Measurements from ENCODE around the gene OR10AD1.

The OR10AD1 gene

DNA sequence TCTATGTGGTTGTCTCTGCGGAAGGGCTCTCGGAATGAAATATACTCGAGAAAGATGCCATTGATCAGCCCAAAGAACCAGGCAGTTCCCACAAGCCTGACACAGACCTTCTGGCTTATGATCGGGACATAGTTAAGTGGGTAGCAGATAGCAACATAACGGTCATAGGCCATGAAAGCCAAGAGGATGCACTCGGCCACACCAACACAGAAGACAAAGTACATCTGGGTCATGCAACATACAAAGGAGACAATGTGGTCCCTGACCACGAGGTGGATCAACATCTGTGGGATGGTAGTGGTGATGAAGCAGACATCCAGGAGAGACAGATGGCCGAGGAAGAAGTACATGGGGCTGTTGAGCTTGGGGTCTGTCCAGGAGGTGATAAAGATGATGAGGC lies 326 bp downstream of the OR10AD1 start:
- Histone ChIP-seq H3F3A (ENCODE audit: insufficient read depth, low read length) (peaks cover 2% of the 10 kb centered on the region), H3K9ac (ENCODE audit: low read length) (no peak overlapping the region), H3K36me3 (replicated peaks; ENCODE audit: insufficient read depth, low read length) (no peaks in the 10 kb centered on the region), H3K79me2 (ENCODE audit: low read length) (peaks cover 7% of the 10 kb centered on the region; the same call in 1 of the 2 replicates), H3K9me2 (replicated peaks; ENCODE audit: insufficient read depth, low read length) (no peaks in the 10 kb centered on the region), H3K27me3 (replicated peaks; ENCODE audit: insufficient read depth, low read length) (no peaks in the 10 kb centered on the region), H3K4me3 (ENCODE audit: low read length) (no peak overlapping the region), H2AFZ (ENCODE audit: low read length) (no peak overlapping the region), H3K4me2 (ENCODE audit: low read depth, low read length) (no peak overlapping the region), H4K20me1 (ENCODE audit: insufficient read depth, low read length) (no peaks in the 10 kb centered on the region), H3K27ac (ENCODE audit: low read length) (no peak overlapping the region), H3K9me3 (replicated peaks; ENCODE audit: insufficient read depth, low read length) (no peaks in the 10 kb centered on the region), H3K4me1 (ENCODE audit: low read length) (no peaks in the 10 kb centered on the region)
- TF ChIP-seq EZH2 (optimal IDR thresholded peaks at IDR 0.05; ENCODE audit: low read depth, low read length), result no peak
- TF ChIP-seq, protein P1, sequence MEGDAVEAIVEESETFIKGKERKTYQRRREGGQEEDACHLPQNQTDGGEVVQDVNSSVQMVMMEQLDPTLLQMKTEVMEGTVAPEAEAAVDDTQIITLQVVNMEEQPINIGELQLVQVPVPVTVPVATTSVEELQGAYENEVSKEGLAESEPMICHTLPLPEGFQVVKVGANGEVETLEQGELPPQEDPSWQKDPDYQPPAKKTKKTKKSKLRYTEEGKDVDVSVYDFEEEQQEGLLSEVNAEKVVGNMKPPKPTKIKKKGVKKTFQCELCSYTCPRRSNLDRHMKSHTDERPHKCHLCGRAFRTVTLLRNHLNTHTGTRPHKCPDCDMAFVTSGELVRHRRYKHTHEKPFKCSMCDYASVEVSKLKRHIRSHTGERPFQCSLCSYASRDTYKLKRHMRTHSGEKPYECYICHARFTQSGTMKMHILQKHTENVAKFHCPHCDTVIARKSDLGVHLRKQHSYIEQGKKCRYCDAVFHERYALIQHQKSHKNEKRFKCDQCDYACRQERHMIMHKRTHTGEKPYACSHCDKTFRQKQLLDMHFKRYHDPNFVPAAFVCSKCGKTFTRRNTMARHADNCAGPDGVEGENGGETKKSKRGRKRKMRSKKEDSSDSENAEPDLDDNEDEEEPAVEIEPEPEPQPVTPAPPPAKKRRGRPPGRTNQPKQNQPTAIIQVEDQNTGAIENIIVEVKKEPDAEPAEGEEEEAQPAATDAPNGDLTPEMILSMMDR (IDR thresholded peaks at IDR 0.05; ENCODE audit: low read length), result no peak
- no peak for TF ChIP-seq EZH2phosphoT487 (IDR thresholded peaks at IDR 0.05; ENCODE audit: low read length)
- DNase-seq, result no peak

DNA sequence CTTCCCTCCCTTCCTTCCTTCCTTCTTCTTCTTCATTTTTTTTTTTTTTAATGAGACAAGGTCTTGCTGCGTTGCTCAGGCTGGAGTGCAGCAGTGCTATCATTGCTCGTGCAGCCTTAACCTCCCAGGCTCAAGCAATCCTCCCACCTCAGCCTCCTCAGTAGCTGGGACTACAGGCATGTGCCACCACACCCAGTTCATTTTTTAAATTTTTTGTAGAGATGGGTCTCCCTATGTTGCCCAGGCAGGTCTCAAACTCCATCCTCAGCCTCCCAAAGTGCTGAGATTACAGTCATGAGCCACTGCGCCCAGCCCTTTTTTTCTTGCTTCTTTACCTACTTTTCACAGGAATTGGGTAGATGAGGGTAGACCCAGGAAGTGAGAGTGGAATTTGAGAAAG lies 1.6 kb downstream of the OR10AD1 start:
- Histone ChIP-seq H3K9ac (ENCODE audit: low read length) (no peak overlapping the region), H3K4me1 (ENCODE audit: low read length) (no peaks in the 10 kb centered on the region), H3K27ac (ENCODE audit: low read length) (no peak overlapping the region), H4K20me1 (ENCODE audit: insufficient read depth, low read length) (no peaks in the 10 kb centered on the region), H3K4me3 (ENCODE audit: low read length) (no peak overlapping the region), H2AFZ (ENCODE audit: low read length) (no peak overlapping the region), H3K4me2 (ENCODE audit: low read depth, low read length) (no peak overlapping the region), H3K27me3 (replicated peaks; ENCODE audit: insufficient read depth, low read length) (no peaks in the 10 kb centered on the region), H3K9me2 (replicated peaks; ENCODE audit: insufficient read depth, low read length) (no peaks in the 10 kb centered on the region), H3K79me2 (ENCODE audit: low read length) (peaks cover 7% of the 10 kb centered on the region; the same call in 1 of the 2 replicates), H3F3A (ENCODE audit: insufficient read depth, low read length) (peaks cover 11% of the 10 kb centered on the region), H3K9me3 (replicated peaks; ENCODE audit: insufficient read depth, low read length) (no peaks in the 10 kb centered on the region), H3K36me3 (replicated peaks; ENCODE audit: insufficient read depth, low read length) (no peaks in the 10 kb centered on the region)
- TF ChIP-seq EZH2 (optimal IDR thresholded peaks at IDR 0.05; ENCODE audit: low read depth, low read length) (no peak), EZH2phosphoT487 (IDR thresholded peaks at IDR 0.05; ENCODE audit: low read length) (no peak)
- TF ChIP-seq, protein P1 (IDR thresholded peaks at IDR 0.05; ENCODE audit: low read length), result no peak
- DNase-seq, result no peak

DNA sequence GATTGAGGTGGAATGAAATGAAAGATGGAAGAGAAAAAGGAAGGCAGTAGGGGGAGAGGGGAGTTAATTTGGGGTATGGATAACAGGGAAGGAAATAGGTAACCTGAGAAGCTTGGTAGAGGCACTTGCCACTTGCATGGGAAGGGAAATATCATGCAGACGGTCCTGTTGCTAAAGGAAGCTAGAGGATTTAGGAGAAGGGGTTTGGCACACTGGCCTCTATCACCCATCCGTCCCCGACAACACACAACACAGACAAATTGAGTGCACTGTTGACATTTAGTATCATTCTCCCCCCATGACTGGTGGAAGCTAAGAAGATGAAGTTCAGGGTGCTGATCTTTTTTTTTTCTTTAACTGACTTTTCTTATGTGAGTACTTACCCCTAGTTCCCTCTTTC lies 2.0 kb downstream of the OR10AD1 start:
- no peak for DNase-seq
- H3K36me3 ChIP-seq (replicated peaks; ENCODE audit: insufficient read depth, low read length), result no peaks in the 10 kb centered on the region
- peaks cover 11% of the 10 kb centered on the region for H3F3A ChIP-seq (ENCODE audit: insufficient read depth, low read length)
- TF ChIP-seq, protein P1 (IDR thresholded peaks at IDR 0.05; ENCODE audit: low read length), result no peak
- TF ChIP-seq EZH2phosphoT487 (IDR thresholded peaks at IDR 0.05; ENCODE audit: low read length), result no peak
- no peak for TF ChIP-seq EZH2 (optimal IDR thresholded peaks at IDR 0.05; ENCODE audit: low read depth, low read length)
- no peak overlapping the region for H3K4me2 ChIP-seq (ENCODE audit: low read depth, low read length)
- H3K4me3 ChIP-seq (ENCODE audit: low read length), result no peak overlapping the region
- no peaks in the 10 kb centered on the region for H3K9me2 ChIP-seq (replicated peaks; ENCODE audit: insufficient read depth, low read length)
- H3K27ac ChIP-seq (ENCODE audit: low read length), result no peak overlapping the region
- no peak overlapping the region for H3K9ac ChIP-seq (ENCODE audit: low read length)
- H2AFZ ChIP-seq (ENCODE audit: low read length), result no peak overlapping the region
- peaks cover 7% of the 10 kb centered on the region; the same call in 1 of the 2 replicates for H3K79me2 ChIP-seq (ENCODE audit: low read length)
- no peaks in the 10 kb centered on the region for H3K9me3 ChIP-seq (replicated peaks; ENCODE audit: insufficient read depth, low read length)
- no peaks in the 10 kb centered on the region for H3K27me3 ChIP-seq (replicated peaks; ENCODE audit: insufficient read depth, low read length)
- H3K4me1 ChIP-seq (ENCODE audit: low read length), result no peaks in the 10 kb centered on the region
- no peaks in the 10 kb centered on the region for H4K20me1 ChIP-seq (ENCODE audit: insufficient read depth, low read length)

All from MM.1S (cell line).